ENCODE measurements around the gene S100A14. TPM values are rescaled to one million over a fixed set of nuclear protein-coding genes. Genes with fewer than 3 reads are reported as not detected.
"Not testable (repeated sequence)": the region's sequence is repeated elsewhere in the genome, so short reads cannot be mapped to it uniquely, and the experiment has no call there.

The S100A14 gene
- total RNA-seq, 2 donors from 2014 or later, result 543 to 565 TPM

DNA sequence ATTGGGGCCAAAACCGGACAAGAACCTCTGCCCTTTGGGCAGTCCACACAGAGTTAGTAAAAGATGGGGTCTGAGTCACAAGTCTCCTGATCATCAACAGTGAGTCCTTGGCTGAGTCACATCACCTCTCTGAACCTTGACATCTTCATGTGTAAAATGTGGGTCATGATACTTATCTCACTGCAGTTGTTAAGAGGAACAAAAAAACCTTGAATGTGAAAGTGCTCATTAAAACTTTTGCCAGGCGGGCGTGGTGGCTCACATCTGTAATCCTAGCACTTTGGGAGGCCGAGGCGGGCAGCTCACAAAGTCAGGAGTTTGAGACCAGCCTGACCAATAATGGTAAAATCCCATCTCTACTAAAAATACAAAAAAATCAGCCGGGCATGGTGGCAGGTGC, 18.9 kb downstream of the S100A14 start:
- H3K36me3 ChIP-seq, result no peaks in the 10 kb centered on the region
- no peak overlapping the region for H3K27ac ChIP-seq
- TF ChIP-seq, protein P1, sequence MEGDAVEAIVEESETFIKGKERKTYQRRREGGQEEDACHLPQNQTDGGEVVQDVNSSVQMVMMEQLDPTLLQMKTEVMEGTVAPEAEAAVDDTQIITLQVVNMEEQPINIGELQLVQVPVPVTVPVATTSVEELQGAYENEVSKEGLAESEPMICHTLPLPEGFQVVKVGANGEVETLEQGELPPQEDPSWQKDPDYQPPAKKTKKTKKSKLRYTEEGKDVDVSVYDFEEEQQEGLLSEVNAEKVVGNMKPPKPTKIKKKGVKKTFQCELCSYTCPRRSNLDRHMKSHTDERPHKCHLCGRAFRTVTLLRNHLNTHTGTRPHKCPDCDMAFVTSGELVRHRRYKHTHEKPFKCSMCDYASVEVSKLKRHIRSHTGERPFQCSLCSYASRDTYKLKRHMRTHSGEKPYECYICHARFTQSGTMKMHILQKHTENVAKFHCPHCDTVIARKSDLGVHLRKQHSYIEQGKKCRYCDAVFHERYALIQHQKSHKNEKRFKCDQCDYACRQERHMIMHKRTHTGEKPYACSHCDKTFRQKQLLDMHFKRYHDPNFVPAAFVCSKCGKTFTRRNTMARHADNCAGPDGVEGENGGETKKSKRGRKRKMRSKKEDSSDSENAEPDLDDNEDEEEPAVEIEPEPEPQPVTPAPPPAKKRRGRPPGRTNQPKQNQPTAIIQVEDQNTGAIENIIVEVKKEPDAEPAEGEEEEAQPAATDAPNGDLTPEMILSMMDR (IDR thresholded peaks at IDR 0.05), result no peak
- intact Hi-C loops (cut with DNase I), result no loop called here
- no peaks in the 10 kb centered on the region for H3K27me3 ChIP-seq
- H3K4me1 ChIP-seq, result no peaks in the 10 kb centered on the region
- DNase-seq, result peak; percentile 28
- H3K9ac ChIP-seq (ENCODE audit: low read depth in 2 of 2, low read length in 2 of 2), result no peak overlapping the region
- H3K4me3 ChIP-seq, result no peak overlapping the region
- no peaks in the 10 kb centered on the region for H3K9me3 ChIP-seq

DNA sequence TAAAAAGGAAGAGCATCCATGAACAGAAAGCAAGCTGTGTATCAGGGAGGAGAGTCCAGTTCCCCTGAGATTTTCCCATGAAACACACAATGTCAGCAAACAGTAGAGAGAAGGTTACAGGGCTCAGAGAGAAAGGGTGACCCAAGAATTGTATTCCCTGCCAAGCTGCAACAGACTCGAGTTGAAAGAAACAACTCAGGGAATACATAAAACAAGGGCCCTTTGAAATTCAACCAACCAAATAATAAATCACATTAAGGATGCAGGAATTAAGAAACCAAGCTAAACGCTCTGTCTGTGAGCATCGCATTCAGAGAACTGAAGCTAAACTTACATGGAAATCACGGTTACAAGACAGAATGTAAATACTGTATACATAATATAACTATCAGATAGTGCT, 23.4 kb downstream of the S100A14 start:
- Histone ChIP-seq H3K27ac (no peak overlapping the region), H3K27me3 (no peaks in the 10 kb centered on the region), H3K4me1 (no peaks in the 10 kb centered on the region), H3K36me3 (no peaks in the 10 kb centered on the region), H3K4me3 (no peak overlapping the region), H3K9me3 (no peaks in the 10 kb centered on the region), H3K9ac (ENCODE audit: low read depth in 2 of 2, low read length in 2 of 2) (no peak overlapping the region)
- DNase-seq, result no peak
- intact Hi-C loops (cut with DNase I), result no loop called here
- TF ChIP-seq, protein P1 (IDR thresholded peaks at IDR 0.05), result no peak

DNA sequence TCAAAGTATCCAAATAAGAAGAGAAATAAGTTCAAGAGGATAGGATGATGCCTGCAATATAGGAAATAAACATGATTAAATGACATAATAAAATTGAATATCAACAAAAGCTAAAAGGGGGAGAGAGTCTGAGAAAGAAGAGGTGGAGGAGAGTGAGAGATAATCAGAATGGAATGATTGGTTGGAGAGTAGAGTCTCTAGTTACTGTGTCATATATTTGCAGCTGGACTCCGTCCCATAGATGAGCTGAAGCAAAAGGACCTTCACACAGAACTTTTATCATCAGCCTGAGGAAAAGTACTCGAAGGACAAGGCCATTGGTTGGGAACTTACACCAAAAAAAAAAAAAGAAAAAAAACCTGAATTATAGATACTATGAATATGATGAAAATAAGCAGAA, 27.6 kb downstream of the S100A14 start:
- Histone ChIP-seq H3K9ac (ENCODE audit: low read depth in 2 of 2, low read length in 2 of 2) (no peak overlapping the region), H3K4me3 (no peak overlapping the region), H3K4me1 (no peaks in the 10 kb centered on the region), H3K36me3 (no peaks in the 10 kb centered on the region), H3K27me3 (no peaks in the 10 kb centered on the region), H3K9me3 (no peaks in the 10 kb centered on the region), H3K27ac (no peak overlapping the region)
- TF ChIP-seq, protein P1 (IDR thresholded peaks at IDR 0.05), result no peak
- intact Hi-C loops (cut with DNase I), result no loop called here
- DNase-seq, result no peak

DNA sequence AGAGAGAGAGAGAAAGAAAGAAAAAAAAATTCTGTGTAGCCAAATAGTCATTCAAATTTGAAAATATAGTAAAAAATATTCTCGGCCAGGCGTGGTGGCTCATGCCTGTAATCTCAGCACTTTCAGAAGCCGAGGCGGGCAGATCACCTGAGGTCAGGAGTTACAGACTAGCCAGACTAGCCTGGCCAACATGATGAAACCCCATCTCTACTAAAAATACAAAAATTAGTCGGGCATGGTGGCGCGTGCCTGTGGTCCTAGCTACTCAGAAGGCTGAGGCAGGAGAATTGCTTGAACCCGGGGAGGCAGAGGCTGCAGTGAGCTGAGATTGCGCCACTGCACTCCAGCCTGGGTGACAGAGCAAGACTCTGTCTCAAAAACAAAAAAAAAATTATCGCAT, 28.1 kb downstream of the S100A14 start:
- DNase-seq; H3K27ac ChIP-seq; H3K27me3 ChIP-seq; H3K4me1 ChIP-seq; H3K36me3 ChIP-seq; H3K9ac ChIP-seq (ENCODE audit: low read depth in 2 of 2, low read length in 2 of 2); H3K9me3 ChIP-seq; intact Hi-C loops (cut with DNase I); H3K4me3 ChIP-seq: not testable (repeated sequence)

DNA sequence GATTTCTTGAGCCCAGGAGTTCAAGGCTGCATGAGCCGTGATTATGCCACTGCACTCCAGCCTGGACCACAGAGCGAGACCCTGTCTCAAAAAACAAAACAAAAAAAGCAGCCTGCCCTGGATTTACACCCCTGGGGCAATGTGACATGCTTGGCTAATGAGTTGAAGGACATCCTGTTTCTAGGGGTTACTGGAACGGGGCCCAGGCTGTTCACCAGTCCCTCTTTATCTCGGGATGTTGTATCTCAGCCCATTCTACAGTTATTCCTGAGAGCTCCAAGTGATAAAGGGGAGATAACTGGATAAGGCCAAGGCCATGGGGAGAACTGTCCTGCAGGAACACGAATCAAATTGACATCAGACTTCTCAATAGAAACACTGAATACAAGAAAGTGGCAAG, 28.8 kb downstream of the S100A14 start:
- intact Hi-C loops (cut with DNase I), result no loop called here

DNA sequence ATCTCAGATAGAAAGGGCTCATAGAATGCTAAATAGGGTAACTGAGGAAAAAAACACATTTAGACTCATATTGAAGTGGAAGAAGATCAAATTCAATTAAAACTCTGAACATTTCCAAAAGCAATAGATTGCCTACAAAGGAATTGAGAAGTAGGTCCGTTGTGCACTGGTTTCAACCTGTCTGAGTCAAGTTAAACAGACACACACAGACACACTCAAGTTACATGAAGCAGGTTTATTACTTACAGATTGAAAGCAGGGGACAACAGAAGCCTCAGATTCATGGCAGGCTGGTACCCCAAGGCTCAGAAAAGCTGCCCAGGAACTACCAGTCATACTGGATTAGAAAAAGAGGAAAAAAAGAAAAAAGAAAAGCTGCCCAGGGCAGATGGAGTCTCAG, 29.8 kb downstream of the S100A14 start:
- Histone ChIP-seq H3K4me3 (no peak overlapping the region), H3K4me1 (no peaks in the 10 kb centered on the region), H3K27me3 (no peaks in the 10 kb centered on the region), H3K9ac (ENCODE audit: low read depth in 2 of 2, low read length in 2 of 2) (no peak overlapping the region), H3K36me3 (no peaks in the 10 kb centered on the region), H3K27ac (no peak overlapping the region), H3K9me3 (no peaks in the 10 kb centered on the region)
- DNase-seq, result no peak
- intact Hi-C loops (cut with DNase I), result no loop called here
- TF ChIP-seq, protein P1 (IDR thresholded peaks at IDR 0.05), result no peak

More for the DNA sequence above, 28.8 kb downstream of the S100A14 start:
- no peak for DNase-seq
- Histone ChIP-seq H3K4me1 (no peaks in the 10 kb centered on the region), H3K9ac (ENCODE audit: low read depth in 2 of 2, low read length in 2 of 2) (no peak overlapping the region), H3K36me3 (no peaks in the 10 kb centered on the region), H3K27ac (no peak overlapping the region), H3K9me3 (no peaks in the 10 kb centered on the region), H3K27me3 (no peaks in the 10 kb centered on the region), H3K4me3 (no peak overlapping the region)
- TF ChIP-seq, protein P1 (IDR thresholded peaks at IDR 0.05), result no peak

Data from colonic mucosa (tissue), 4 donors.